HepG2 (cell line): ENCODE measurements around the gene SEC24A. TPM values are rescaled to one million over a fixed set of nuclear protein-coding genes. Genes with fewer than 3 reads are reported as not detected.

Experiments used
- DMAP1 ChIP-seq: IDR thresholded peaks from 2 replicates; pipeline ENCODE4 v1.6.1; 2016
- GMEB1 ChIP-seq: sonication (generic); formaldehyde crosslinking; IDR thresholded peaks from 2 replicates; pipeline ENCODE4 v1.5.1; 2020; ENCODE audit warnings: missing genetic modification reagents, mild to moderate bottlenecking, borderline replicate concordance
- NR2F1 ChIP-seq, 2 experiments: fragments of 450-650 bp in 1 of 2; formaldehyde crosslinking in 1 of 2; IDR thresholded peaks; 2 replicates each; pipeline versions ENCODE4 v1.5.0 to v1.6.1; 2016 to 2020; ENCODE audit warnings: mild to moderate bottlenecking in 1 of 2, missing compliant biosample characterization in 1 of 2, missing genetic modification reagents in 1 of 2, moderate library complexity in 1 of 2
- RARA ChIP-seq: IDR thresholded peaks from 2 replicates; pipeline ENCODE4 v1.6.1; 2016; ENCODE audit warnings: missing genetic modification reagents, missing compliant biosample characterization
- SCMH1 ChIP-seq: sonication (generic); formaldehyde crosslinking; IDR thresholded peaks from 2 replicates; pipeline ENCODE4 v1.9.0; 2021; ENCODE audit warnings: missing genetic modification reagents, mild to moderate bottlenecking, borderline replicate concordance
- SMAD1 ChIP-seq: sonication (generic); formaldehyde crosslinking; IDR thresholded peaks from 2 replicates; pipeline ENCODE4 v1.4.0; 2020; ENCODE audit warnings: missing genetic modification reagents, low read depth, mild to moderate bottlenecking, borderline replicate concordance
- SMARCE1 ChIP-seq: fragments of 450-650 bp; IDR thresholded peaks from 2 replicates; pipeline ENCODE4 v1.6.1; 2017; ENCODE audit warnings: borderline replicate concordance
- SMC3 ChIP-seq: IDR thresholded peaks from 2 replicates; pipeline ENCODE4 v1.6.1; 2011; ENCODE audit warnings: low read length, improper control_type of control experiment
- ZBTB2 ChIP-seq: sonication (generic); formaldehyde crosslinking; IDR thresholded peaks from 2 replicates; pipeline ENCODE4 v1.8.0; 2022; ENCODE audit warnings: low read depth, missing genetic modification reagents
- ZBTB43 ChIP-seq: sonication (generic); formaldehyde crosslinking; conservative IDR thresholded peaks from 2 replicates; pipeline ENCODE4 v1.4.0; 2020; ENCODE audit warnings: missing genetic modification reagents
- ZIK1 ChIP-seq: sonication (generic); formaldehyde crosslinking; IDR thresholded peaks from 2 replicates; pipeline ENCODE4 v1.5.0; 2020; ENCODE audit warnings: mild to moderate bottlenecking, low read depth, missing genetic modification reagents, borderline replicate concordance
- ZNF740 ChIP-seq: sonication (generic); formaldehyde crosslinking; IDR thresholded peaks from 2 replicates; pipeline ENCODE4 v1.4.0; 2020; ENCODE audit warnings: missing genetic modification reagents
- ZSCAN22 ChIP-seq: sonication (generic); formaldehyde crosslinking; IDR thresholded peaks from 2 replicates; pipeline ENCODE4 v1.4.0; 2020; ENCODE audit warnings: mild to moderate bottlenecking, missing genetic modification reagents
- polyA plus RNA-seq, 8 experiments: library from polyadenylated mRNA; depleted of rRNA in 3 of 8; stranded (reverse) in 7 of 8; unstranded in 1 of 8; fragments of >200 nt; fragmentation: Illumina TruSeq in 4 of 8; extraction: Trizol in 4 of 8; gene quantifications; 2 replicates each; pipeline versions ENCODE4 v1.2.1 to v1.2.3, GENCODE V29; 2011 to 2016; ENCODE audit warnings: low read depth in 4 of 8, missing spikeins in 1 of 8, mixed read lengths in 1 of 8; ENCODE audit not compliant: insufficient read depth in 1 of 8
- total RNA-seq, 5 experiments: library from RNA; depleted of rRNA; stranded (reverse); fragments of >200 nt; fragmentation: Illumina TruSeq; extraction: Trizol; gene quantifications; 2 replicates each; pipeline ENCODE4 v1.2.3, GENCODE V29; 2016; ENCODE audit warnings: low read depth in 1 of 5
- TF ChIP-seq, protein P1 (sequence below): conservative IDR thresholded peaks from 2 replicates; pipeline ENCODE4 v1.6.1; 2018; ENCODE audit warnings: missing genetic modification reagents

Gene SEC24A
- total and polyA plus RNA-seq, 2 of the 13 experiments (the other 11 are each of a cell fraction or from before 2014, with no cell fraction given) = 30.5 to 56.8 TPM

- TF ChIP-seq ZBTB2 (CRISPR knock-in tag) = no peak
- TF ChIP-seq SMC3 = no peak
- no peak for TF ChIP-seq SMARCE1
- no peak for TF ChIP-seq SMAD1 (CRISPR knock-in tag)
- no peak for TF ChIP-seq GMEB1 (CRISPR knock-in tag)
- no peak for TF ChIP-seq RARA (CRISPR knock-in tag)
- no peak for TF ChIP-seq SCMH1 (CRISPR knock-in tag)
- TF ChIP-seq ZSCAN22 (CRISPR knock-in tag) = no peak
- TF ChIP-seq DMAP1 (CRISPR knock-in tag) = no peak
- TF ChIP-seq ZNF740 (CRISPR knock-in tag) = no peak
- TF ChIP-seq, protein P1, sequence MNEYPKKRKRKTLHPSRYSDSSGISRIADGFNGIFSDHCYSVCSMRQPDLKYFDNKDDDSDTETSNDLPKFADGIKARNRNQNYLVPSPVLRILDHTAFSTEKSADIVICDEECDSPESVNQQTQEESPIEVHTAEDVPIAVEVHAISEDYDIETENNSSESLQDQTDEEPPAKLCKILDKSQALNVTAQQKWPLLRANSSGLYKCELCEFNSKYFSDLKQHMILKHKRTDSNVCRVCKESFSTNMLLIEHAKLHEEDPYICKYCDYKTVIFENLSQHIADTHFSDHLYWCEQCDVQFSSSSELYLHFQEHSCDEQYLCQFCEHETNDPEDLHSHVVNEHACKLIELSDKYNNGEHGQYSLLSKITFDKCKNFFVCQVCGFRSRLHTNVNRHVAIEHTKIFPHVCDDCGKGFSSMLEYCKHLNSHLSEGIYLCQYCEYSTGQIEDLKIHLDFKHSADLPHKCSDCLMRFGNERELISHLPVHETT (CRISPR knock-in tag) = no peak
- TF ChIP-seq ZBTB43 (CRISPR knock-in tag) = no peak
- no peak for TF ChIP-seq ZIK1 (CRISPR knock-in tag)
- TF ChIP-seq NR2F1 (CRISPR knock-in tag; IDR thresholded peaks at IDR 0.05) = no peak
Observed at GRCh38 chr5:134625559-134625958, 23.0 kb upstream of the SEC24A start (continued).
